ENCODE results near the gene RPS27A. TPM values are rescaled to one million over a fixed set of nuclear protein-coding genes. Genes with fewer than 3 reads are reported as not detected.
A peak's percentile ranks its signal among the peaks of the same experiment; 100 is the strongest.

The RPS27A gene
- total RNA-seq, 2 donors from 2014 or later: 489 to 703 TPM

GRCh38 chr2:55231546-55232083, 873 bp upstream of the RPS27A start:
- Histone ChIP-seq H3K27ac (peak overlapping the region; percentile 89 to 98 (median 96)), H3K4me1 (peaks cover 33% of the 10 kb centered on the region), H3K36me3 (replicated peaks in 1 of 2; ENCODE audit: insufficient read depth in 1 of 2, low read depth in 2 of 2) (peaks cover 0 to 18% of the 10 kb centered on the region in 2 donors), H3K27me3 (no peaks in the 10 kb centered on the region), H3K9me3 (no peaks in the 10 kb centered on the region), H3K4me3 (peak overlapping the region; percentile 47 to 75)
- no peak for ATAC-seq
- WGBS, 2 donors: 5 to 8% methylated on average over 13 of the region's 13 CpGs
- DNase-seq: no peak
- intact Hi-C loops (cut with DNase I): no loop called here
- TF ChIP-seq, protein P1, sequence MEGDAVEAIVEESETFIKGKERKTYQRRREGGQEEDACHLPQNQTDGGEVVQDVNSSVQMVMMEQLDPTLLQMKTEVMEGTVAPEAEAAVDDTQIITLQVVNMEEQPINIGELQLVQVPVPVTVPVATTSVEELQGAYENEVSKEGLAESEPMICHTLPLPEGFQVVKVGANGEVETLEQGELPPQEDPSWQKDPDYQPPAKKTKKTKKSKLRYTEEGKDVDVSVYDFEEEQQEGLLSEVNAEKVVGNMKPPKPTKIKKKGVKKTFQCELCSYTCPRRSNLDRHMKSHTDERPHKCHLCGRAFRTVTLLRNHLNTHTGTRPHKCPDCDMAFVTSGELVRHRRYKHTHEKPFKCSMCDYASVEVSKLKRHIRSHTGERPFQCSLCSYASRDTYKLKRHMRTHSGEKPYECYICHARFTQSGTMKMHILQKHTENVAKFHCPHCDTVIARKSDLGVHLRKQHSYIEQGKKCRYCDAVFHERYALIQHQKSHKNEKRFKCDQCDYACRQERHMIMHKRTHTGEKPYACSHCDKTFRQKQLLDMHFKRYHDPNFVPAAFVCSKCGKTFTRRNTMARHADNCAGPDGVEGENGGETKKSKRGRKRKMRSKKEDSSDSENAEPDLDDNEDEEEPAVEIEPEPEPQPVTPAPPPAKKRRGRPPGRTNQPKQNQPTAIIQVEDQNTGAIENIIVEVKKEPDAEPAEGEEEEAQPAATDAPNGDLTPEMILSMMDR (IDR thresholded peaks at IDR 0.05): no peak
- no peak for TF ChIP-seq POLR2A (IDR thresholded peaks at IDR 0.05)

DNA sequence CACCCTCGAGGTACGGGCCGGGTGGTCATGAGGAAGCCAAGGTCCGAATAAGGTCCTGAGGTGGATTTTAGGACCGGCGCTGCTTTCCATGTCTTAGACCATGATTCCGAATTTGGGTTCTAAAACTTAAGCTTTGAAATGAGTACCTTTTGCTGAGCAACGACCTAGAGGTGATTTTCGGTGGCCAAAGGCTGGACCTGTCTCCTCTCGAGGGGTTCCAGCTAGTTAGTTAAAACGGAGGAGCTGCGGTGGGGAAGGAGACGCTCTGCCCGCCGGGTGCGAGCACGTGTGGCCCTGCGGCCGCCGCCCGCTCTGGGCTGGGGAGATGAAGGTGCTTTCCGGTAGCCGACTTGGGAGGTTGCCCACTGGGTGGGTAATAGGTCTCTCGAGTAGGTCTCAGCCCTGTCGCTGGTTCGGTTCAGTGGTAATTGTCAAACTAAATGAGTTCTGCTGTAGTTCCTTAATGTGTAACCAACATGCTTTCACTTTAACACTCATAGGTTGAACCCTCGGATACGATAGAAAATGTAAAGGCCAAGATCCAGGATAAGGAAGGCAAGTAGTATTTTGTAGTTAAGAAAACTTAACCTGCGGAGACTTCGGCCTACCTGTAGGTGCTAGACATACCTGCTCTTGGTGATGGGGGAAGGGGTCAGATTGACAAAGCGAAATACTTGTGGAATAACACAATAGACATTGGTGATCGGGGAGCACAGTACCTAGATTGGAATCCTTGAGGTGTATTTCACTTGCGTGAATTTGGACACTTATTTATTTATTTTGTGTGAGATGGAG, 572 bp downstream of the RPS27A start:
- no peak for TF ChIP-seq POLR2A (IDR thresholded peaks at IDR 0.05)
- TF ChIP-seq, protein P1 (IDR thresholded peaks at IDR 0.05): no peak
- Histone ChIP-seq H3K9me3 (no peaks in the 10 kb centered on the region), H3K27me3 (no peaks in the 10 kb centered on the region), H3K27ac (peak overlapping the region; percentile 89 to 98 (median 96)), H3K36me3 (replicated peaks in 1 of 2; ENCODE audit: insufficient read depth in 1 of 2, low read depth in 2 of 2) (peaks cover 0 to 21% of the 10 kb centered on the region in 2 donors), H3K4me1 (peaks cover 33% of the 10 kb centered on the region), H3K4me3 (peak overlapping the region; percentile 47 to 75)
- intact Hi-C loops (cut with DNase I): no loop called here
- peak; percentile 54 to 66 (median 57) for DNase-seq
- no peak for ATAC-seq
- 3 to 6% methylated on average over 28 to 33 of the region's 33 CpGs for WGBS, 2 donors

GRCh38 chr2:55233658-55233940, 1.1 kb downstream of the RPS27A start:
- TF ChIP-seq, protein P1 (IDR thresholded peaks at IDR 0.05): no peak
- no peak for TF ChIP-seq POLR2A (IDR thresholded peaks at IDR 0.05)
- no peak for ATAC-seq
- intact Hi-C loops (cut with DNase I): no loop called here
- H3K36me3 ChIP-seq (replicated peaks in 1 of 2; ENCODE audit: insufficient read depth in 1 of 2, low read depth in 2 of 2): peaks cover 0 to 21% of the 10 kb centered on the region in 2 donors
- no peaks in the 10 kb centered on the region for H3K9me3 ChIP-seq
- H3K27ac ChIP-seq: peak overlapping the region in 3 of 4 donors; percentile 89 to 98 (median 97)
- peak overlapping the region in 1 of 2 donors; percentile 75 for H3K4me3 ChIP-seq
- no peak for DNase-seq
- WGBS, 2 donors: 62 to 70% methylated on average over 7 of the region's 7 CpGs
- no peaks in the 10 kb centered on the region for H3K27me3 ChIP-seq
- peaks cover 33% of the 10 kb centered on the region for H3K4me1 ChIP-seq

GRCh38 chr2:55235724-55236538, 3.4 kb downstream of the RPS27A start:
- WGBS, 2 donors: 56 to 60% methylated on average over 3 of the region's 3 CpGs
- intact Hi-C loops (cut with DNase I): no loop called here
- Histone ChIP-seq H3K27ac (no peak overlapping the region), H3K4me1 (peaks cover 32% of the 10 kb centered on the region), H3K27me3 (no peaks in the 10 kb centered on the region), H3K36me3 (replicated peaks in 1 of 2; ENCODE audit: insufficient read depth in 1 of 2, low read depth in 2 of 2) (peaks cover 0 to 23% of the 10 kb centered on the region in 2 donors), H3K9me3 (no peaks in the 10 kb centered on the region), H3K4me3 (no peak overlapping the region)
- TF ChIP-seq, protein P1 (IDR thresholded peaks at IDR 0.05): no peak
- TF ChIP-seq POLR2A (IDR thresholded peaks at IDR 0.05): no peak
- DNase-seq: no peak
- no peak for ATAC-seq
